Mesodermal cell (in vitro differentiated cells): ENCODE results near the gene SHFL.

Source experiments
- H3K27ac ChIP-seq: 2 replicates; pipeline ENCODE4 v1.7.0; 2013; ENCODE audit warnings: mild to moderate bottlenecking, low read depth, low read length, moderate library complexity; ENCODE audit not compliant: severe bottlenecking
- H3K36me3 ChIP-seq: 2 replicates; pipeline ENCODE4 v1.7.1; 2013; ENCODE audit warnings: mild to moderate bottlenecking, low read length, moderate library complexity; ENCODE audit not compliant: control insufficient read depth, insufficient read depth
- H3K4me1 ChIP-seq: one replicate; pipeline ENCODE4 v1.7.1; 2013; ENCODE audit warnings: mild to moderate bottlenecking, low read length; ENCODE audit not compliant: insufficient read depth, control insufficient read depth, poor library complexity, severe bottlenecking
- H3K4me3 ChIP-seq: 2 replicates; pipeline ENCODE4 v1.7.0; 2013; ENCODE audit warnings: low read length, control low read depth, mild to moderate bottlenecking; ENCODE audit not compliant: insufficient read depth, poor library complexity, severe bottlenecking; ENCODE audit errors: extremely low read depth
- H3K9me3 ChIP-seq: 2 replicates; pipeline ENCODE4 v1.7.1; 2013; ENCODE audit warnings: mild to moderate bottlenecking, low read length, moderate library complexity; ENCODE audit not compliant: control insufficient read depth
- WGBS, 2 experiments: methylation state at CpG; one replicate each; pipeline ENCODE4 v1.1.5; 2013; ENCODE audit warnings: missing lambda C conversion rate in 2 of 2; ENCODE audit not compliant: insufficient coverage in 2 of 2; 5-methylcytosine and 5-hydroxymethylcytosine counted together

The SHFL gene

GRCh38 chr19:10088949-10089554 is 2.9 kb downstream of the SHFL start:
- H3K27ac ChIP-seq = no peak overlapping the region

DNA sequence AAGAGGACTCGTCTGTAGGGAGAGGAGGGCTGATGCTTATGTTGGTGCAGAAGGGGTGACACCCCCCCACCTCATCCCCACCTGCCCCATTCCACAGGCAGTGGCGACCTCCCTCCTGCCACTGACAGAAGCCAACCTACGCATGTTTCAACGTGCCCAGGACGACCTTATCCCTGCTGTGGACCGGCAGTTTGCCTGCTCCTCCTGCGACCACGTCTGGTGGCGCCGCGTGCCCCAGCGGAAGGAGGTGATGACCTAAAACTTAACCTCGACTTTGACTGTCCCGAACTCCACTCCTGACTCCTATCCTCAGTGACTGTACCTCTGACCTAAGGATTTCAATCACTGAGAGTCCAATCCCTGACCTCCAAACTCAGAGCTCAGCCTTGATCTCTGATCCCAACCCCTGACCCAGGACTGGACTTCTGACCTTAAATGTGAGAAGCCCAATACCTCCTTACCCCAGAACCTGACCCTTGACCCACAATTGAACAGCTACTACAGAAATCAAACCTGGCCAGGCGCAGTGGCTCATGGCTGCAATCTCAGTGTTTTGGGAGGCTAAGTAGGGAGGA is 3.8 kb downstream of the SHFL start:
- H3K36me3 ChIP-seq = no peaks in the 10 kb centered on the region
- WGBS, 2 experiments = 72 to 84% methylated on average over 10 to 14 of the region's 15 CpGs
- no peak overlapping the region for H3K4me3 ChIP-seq
- peaks cover 7% of the 10 kb centered on the region for H3K4me1 ChIP-seq
- no peak overlapping the region for H3K27ac ChIP-seq
- H3K9me3 ChIP-seq = no peaks in the 10 kb centered on the region

More at GRCh38 chr19:10088949-10089554, 2.9 kb downstream of the SHFL start:
- Histone ChIP-seq H3K4me3 (no peak overlapping the region), H3K36me3 (no peaks in the 10 kb centered on the region), H3K4me1 (peaks cover 7% of the 10 kb centered on the region), H3K9me3 (no peaks in the 10 kb centered on the region)
- 82 to 85% methylated on average over 5 to 6 of the region's 6 CpGs for WGBS, 2 experiments

- H3K4me1 ChIP-seq = peaks cover 5% of the 10 kb centered on the region
- H3K4me3 ChIP-seq = no peak overlapping the region
- H3K36me3 ChIP-seq = no peaks in the 10 kb centered on the region
- peaks cover 6% of the 10 kb centered on the region for H3K9me3 ChIP-seq
- no peak overlapping the region for H3K27ac ChIP-seq
- WGBS, 2 experiments = 85 to 93% methylated on average over 14 of the region's 17 CpGs
Measured at GRCh38 chr19:10091370-10091687, 5.2 kb downstream of the SHFL start.

GRCh38 chr19:10091895-10092641 is 6.0 kb downstream of the SHFL start:
- 80 to 89% methylated on average over 10 to 13 of the region's 13 CpGs for WGBS, 2 experiments
- no peaks in the 10 kb centered on the region for H3K36me3 ChIP-seq
- H3K4me1 ChIP-seq = no peaks in the 10 kb centered on the region
- no peak overlapping the region for H3K27ac ChIP-seq
- H3K9me3 ChIP-seq = peaks cover 6% of the 10 kb centered on the region
- no peak overlapping the region for H3K4me3 ChIP-seq

DNA sequence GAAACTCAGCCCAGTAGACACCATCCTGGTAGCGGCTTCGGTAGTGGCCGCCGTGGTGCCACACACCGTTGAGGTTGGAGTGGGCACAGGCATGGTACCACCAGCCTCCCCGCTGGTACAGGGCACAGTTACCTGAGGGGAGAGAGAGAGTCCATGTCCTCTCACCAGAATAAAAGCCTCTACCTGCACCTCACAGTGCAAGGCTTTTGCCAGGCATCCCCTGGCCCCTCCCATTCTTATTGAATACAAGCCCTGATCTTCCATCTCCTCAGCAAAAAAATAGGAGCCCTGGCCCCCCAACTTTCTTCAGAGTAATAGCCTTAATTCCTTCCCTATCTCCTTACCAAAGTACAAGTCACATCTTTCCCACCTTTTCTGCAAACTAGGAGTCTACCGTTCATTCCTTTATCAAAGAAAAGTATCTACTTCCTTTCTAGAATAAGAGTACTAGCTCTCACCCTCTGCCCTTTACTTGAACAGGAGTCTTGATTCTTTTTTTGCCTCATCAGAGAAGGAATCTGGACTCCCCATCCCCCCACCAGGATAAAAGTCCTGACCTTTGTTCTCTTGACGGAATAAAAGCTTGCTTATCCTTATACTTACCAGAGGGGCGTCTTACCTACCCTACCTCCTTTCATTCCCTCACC is 6.7 kb downstream of the SHFL start:
- Histone ChIP-seq H3K9me3 (peaks cover 6% of the 10 kb centered on the region), H3K4me1 (no peaks in the 10 kb centered on the region), H3K36me3 (no peaks in the 10 kb centered on the region), H3K4me3 (no peak overlapping the region), H3K27ac (no peak overlapping the region)
- 70 to 85% methylated on average over 5 to 9 of the region's 9 CpGs for WGBS, 2 experiments

DNA sequence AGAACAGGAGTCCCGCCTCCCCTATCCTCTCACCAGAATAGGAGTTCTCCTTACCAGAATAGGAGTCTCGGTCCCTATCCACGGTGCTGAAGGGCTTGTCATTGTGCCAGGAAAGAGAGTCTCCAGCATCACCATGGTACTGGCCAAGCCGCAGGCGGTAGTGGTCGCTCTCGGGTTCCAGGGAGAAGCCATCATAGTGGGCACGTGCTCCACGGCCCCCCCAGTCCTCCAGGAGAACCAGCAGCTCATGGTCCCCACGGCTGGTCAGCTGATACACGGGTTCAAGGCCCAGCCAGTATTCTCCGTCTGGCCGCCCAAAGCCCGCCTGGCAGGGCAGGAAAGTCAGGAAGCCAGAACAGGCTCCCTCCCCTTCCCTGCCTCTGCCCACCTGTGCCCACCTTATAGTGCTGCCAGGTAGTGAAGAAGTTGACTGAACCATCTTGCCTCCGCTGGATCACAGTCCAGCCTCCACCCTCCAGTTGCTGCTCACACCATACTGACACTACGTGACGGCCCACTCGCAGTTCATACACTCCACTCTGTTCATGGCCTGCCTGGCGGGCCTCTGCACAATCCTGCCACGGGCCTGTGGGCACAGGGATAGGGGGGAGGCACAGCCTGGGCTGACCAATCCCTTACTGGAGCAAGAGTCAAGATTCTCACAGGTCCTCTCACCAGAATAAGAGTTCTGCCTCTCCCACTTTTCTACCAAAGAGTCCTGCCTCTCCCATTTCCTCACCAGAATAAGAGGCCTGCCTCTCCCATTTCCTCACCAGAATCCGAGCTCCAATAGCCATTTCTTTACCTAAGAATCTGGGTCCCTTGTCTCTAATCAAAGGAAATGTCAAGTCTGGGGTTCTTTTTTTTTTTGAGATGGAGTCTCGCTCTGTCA is 7.4 kb downstream of the SHFL start:
- H3K4me1 ChIP-seq = no peaks in the 10 kb centered on the region
- H3K27ac ChIP-seq = no peak overlapping the region
- no peaks in the 10 kb centered on the region for H3K36me3 ChIP-seq
- no peak overlapping the region for H3K4me3 ChIP-seq
- peaks cover 6% of the 10 kb centered on the region for H3K9me3 ChIP-seq
- WGBS, 2 experiments = 83 to 84% methylated on average over 16 to 18 of the region's 22 CpGs

DNA sequence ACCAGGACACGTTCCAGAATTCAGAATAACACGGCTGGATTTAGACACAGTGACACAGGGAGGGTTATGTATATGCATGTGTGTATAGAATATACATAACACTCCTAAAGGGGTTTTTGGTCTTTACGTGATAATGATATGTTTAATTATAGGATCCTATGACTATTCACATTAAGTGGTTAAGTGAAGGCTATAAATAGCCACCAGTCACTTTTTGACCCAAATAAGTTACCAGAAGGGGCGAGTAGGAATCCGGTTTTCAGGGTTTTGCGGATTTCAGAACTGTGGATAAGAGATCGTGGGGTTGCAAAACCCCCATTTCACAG is 9.5 kb downstream of the SHFL start:
- WGBS, 2 experiments = 41 to 61% methylated on average over 2 to 4 of the region's 7 CpGs
- no peak overlapping the region for H3K27ac ChIP-seq
- no peaks in the 10 kb centered on the region for H3K36me3 ChIP-seq
- peaks cover 6% of the 10 kb centered on the region for H3K9me3 ChIP-seq
- no peak overlapping the region for H3K4me3 ChIP-seq
- no peaks in the 10 kb centered on the region for H3K4me1 ChIP-seq

DNA sequence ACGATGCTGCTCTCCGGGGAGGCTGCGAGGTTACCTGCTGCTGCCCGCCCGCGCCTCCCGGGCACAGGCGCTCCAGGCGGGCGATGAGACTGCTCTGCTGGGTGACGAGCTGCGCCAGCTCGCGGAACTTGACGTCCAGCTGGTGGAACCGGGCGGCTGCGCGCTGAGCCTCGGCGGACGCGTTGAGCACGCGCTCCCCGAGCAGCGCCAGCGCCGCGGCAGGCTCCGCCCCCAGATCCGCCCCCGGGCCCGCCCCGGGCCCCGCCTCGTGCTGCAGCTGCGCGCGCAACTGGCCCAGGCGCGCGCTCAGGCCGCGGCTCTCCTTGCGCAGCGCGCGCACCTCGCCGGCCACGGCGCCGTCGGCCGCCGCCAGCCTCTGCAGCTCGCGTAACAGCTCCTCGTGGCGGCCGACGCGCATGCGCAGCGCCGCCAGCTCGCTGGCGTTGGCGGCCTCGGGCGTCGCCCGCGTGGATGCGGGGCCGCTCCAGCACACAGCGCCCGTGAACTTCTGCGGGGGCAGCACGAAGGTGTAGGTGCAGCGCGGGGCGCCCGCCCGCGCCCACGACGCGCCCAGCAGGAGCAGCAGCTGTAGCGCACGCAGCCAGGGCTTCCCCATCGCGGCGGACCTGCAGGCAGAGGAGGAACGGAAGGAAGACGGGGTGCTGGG is 10.0 kb downstream of the SHFL start:
- Histone ChIP-seq H3K4me1 (no peaks in the 10 kb centered on the region), H3K36me3 (no peaks in the 10 kb centered on the region), H3K27ac (no peak overlapping the region), H3K9me3 (peaks cover 6% of the 10 kb centered on the region), H3K4me3 (peak overlapping the region; percentile 25)
- WGBS, 2 experiments = 8% methylated on average over 69 to 79 of the region's 97 CpGs

DNA sequence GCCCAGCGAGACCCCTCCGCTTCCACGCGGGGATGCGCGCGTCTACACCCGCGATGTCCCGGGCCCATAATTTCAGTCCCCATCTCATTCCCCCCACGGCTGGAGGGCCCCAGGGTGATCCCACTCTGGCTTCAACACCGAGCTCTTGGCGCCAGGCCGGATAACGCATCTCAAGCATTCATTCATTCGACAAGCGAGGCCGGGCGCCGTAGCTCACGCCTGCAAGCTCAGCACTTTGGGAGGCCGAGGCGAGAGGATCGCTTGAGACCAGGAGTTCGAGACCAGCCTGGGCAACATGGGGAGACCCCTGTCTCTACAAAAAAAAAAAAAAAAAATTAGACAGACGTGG is 10.5 kb downstream of the SHFL start:
- H3K9me3 ChIP-seq = peaks cover 6% of the 10 kb centered on the region
- WGBS, 2 experiments = 67 to 80% methylated on average over 18 to 19 of the region's 26 CpGs
- peak overlapping the region; percentile 25 for H3K4me3 ChIP-seq
- H3K36me3 ChIP-seq = no peaks in the 10 kb centered on the region
- H3K27ac ChIP-seq = no peak overlapping the region
- no peaks in the 10 kb centered on the region for H3K4me1 ChIP-seq

DNA sequence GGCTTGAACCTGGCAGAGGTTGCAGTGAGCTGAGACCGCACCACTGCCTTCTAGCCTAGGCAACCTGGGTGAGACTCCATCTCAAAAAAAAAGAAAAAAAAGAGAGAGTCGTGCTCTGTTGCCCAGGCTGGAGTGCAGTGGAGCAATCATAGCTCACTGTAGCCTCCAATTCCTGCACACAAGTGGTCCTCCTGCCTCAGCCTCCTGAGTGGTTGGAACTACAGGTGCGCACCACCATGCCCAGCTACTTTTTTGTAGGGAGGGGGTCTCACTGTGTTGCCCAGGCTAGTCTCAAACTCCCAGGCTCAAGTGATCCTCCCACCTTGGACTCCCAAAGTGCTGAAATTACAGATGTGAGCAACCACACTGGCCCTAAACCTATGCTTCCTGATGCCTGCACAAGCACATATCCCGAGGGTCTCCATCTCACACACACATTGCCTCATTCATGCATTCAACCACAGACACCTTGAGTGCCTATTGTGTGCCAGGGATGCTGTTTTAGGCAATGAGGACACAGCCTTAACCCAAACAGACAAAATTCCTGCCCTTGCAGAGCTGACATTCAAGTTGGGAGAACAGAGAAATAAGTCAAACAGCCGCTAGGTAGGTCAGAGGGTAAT is 14.2 kb downstream of the SHFL start:
- Histone ChIP-seq H3K9me3 (peaks cover 6% of the 10 kb centered on the region), H3K27ac (no peak overlapping the region), H3K36me3 (no peaks in the 10 kb centered on the region), H3K4me3 (no peak overlapping the region), H3K4me1 (no peaks in the 10 kb centered on the region)
- 84 to 95% methylated on average over 4 to 5 of the region's 5 CpGs for WGBS, 2 experiments
